Keratinocyte (primary cell): Measurements from ENCODE around the gene PRR20E.
"Not testable (repeated sequence)": the region's sequence is repeated elsewhere in the genome, so short reads cannot be mapped to it uniquely, and the experiment has no call there.

ENCODE experiments used
- CTCF ChIP-seq, 3 experiments: IDR thresholded peaks in 1 of 3; conservative IDR thresholded peaks in 1 of 3; optimal IDR thresholded peaks in 1 of 3; 2 replicates in 2 of 3; 3 replicates in 1 of 3; pipeline versions ENCODE3 to v1.5.1; 2011; ENCODE audit warnings: low read length in 3 of 3, mild to moderate bottlenecking in 3 of 3, moderate library complexity in 2 of 3, control low read depth in 1 of 3, inconsistent platforms in 1 of 3; ENCODE audit not compliant: insufficient read depth in 2 of 3; ENCODE audit errors: extremely low read depth in 1 of 3
- EZH2 ChIP-seq: IDR thresholded peaks from one replicate; pipeline ENCODE4 v1.6.1; 2012; ENCODE audit warnings: inconsistent platforms, mild to moderate bottlenecking, low read length, moderate library complexity

GRCh38 chr13:57139781-57140180, 27.2 kb upstream of the PRR20E start:
- TF ChIP-seq EZH2; CTCF (optimal IDR thresholded peaks at IDR 0.05 in 1 of 3, IDR thresholded peaks at IDR 0.05 in 1 of 3, conservative IDR thresholded peaks at IDR 0.05 in 1 of 3; ENCODE audit: extremely low read depth in 1 of 3, insufficient read depth in 2 of 3, low read length in 3 of 3): not testable (repeated sequence)
